ENCODE data around the gene NR2F1-AS1.
"Not testable (repeated sequence)": the region's sequence is repeated elsewhere in the genome, so short reads cannot be mapped to it uniquely, and the experiment has no call there.

NR2F1-AS1 gene

GRCh38 chr5:93510626-93511380, 70.2 kb downstream of the NR2F1-AS1 start:
- no peak for DNase-seq (ENCODE audit: low spot score)
- H3K27ac Mint-ChIP-seq: no peak overlapping the region
- no peak overlapping the region for H3K4me3 Mint-ChIP-seq
- no peaks in the 10 kb centered on the region for H3K9me3 Mint-ChIP-seq
- no peaks in the 10 kb centered on the region for H3K4me1 Mint-ChIP-seq (ENCODE audit: low read depth)
- H3K27me3 Mint-ChIP-seq (ENCODE audit: low read depth): no peaks in the 10 kb centered on the region
- no peaks in the 10 kb centered on the region for H3K36me3 Mint-ChIP-seq (ENCODE audit: low read depth)

DNA sequence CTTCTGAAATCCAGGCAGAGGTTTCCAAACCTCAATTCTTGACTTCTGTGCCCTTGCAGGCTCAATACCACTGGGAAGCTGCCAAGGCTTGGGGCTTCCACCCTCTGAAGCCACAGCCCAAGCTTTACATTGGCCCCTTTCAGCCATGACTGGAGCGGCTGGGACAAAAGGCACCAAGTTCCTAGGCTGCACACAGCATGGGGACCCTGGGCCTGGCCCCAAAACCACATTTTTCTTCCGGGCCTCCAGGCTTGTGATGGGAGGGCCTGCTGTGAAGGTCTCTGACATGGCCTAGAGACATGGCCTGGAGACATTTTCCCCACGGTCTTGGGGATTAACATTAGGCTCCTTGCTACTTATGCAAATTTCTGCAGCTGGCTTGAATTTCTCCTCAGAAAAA, 75.5 kb downstream of the NR2F1-AS1 start:
- H3K27ac Mint-ChIP-seq; H3K4me3 Mint-ChIP-seq; H3K9me3 Mint-ChIP-seq; DNase-seq (ENCODE audit: low spot score); H3K36me3 Mint-ChIP-seq (ENCODE audit: low read depth); H3K27me3 Mint-ChIP-seq (ENCODE audit: low read depth); H3K4me1 Mint-ChIP-seq (ENCODE audit: low read depth): not testable (repeated sequence)

- no peaks in the 10 kb centered on the region for H3K9me3 Mint-ChIP-seq
- no peak overlapping the region for H3K4me3 Mint-ChIP-seq
- no peaks in the 10 kb centered on the region for H3K27me3 Mint-ChIP-seq (ENCODE audit: low read depth)
- no peaks in the 10 kb centered on the region for H3K4me1 Mint-ChIP-seq (ENCODE audit: low read depth)
- H3K36me3 Mint-ChIP-seq (ENCODE audit: low read depth): no peaks in the 10 kb centered on the region
- no peak for DNase-seq (ENCODE audit: low spot score)
- no peak overlapping the region for H3K27ac Mint-ChIP-seq
These were observed 77.4 kb downstream of the NR2F1-AS1 start for GRCh38 chr5:93503598-93504067.

DNA sequence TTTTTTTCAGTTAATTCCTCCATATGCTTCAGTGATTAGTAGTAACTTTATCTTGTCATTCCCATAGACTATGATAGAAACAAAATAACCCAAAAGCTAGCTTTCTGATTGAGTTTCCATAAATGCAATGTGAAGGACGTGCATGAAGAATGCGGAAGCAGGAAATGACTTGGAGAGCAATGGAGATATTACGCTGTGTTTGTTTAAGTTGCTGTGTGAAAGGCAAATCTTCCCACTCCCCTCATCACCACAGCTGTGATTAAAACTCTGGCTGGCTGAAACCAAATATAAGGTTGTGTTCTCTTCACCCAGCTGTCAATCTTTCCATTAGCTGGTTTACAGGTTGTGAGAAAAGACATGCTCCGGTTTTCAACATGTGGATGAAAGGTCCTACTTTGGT, 83.9 kb downstream of the NR2F1-AS1 start:
- no peaks in the 10 kb centered on the region for H3K4me1 Mint-ChIP-seq (ENCODE audit: low read depth)
- H3K9me3 Mint-ChIP-seq: no peaks in the 10 kb centered on the region
- H3K36me3 Mint-ChIP-seq (ENCODE audit: low read depth): no peaks in the 10 kb centered on the region
- no peak overlapping the region for H3K4me3 Mint-ChIP-seq
- no peaks in the 10 kb centered on the region for H3K27me3 Mint-ChIP-seq (ENCODE audit: low read depth)
- DNase-seq (ENCODE audit: low spot score): no peak
- H3K27ac Mint-ChIP-seq: no peak overlapping the region

DNA sequence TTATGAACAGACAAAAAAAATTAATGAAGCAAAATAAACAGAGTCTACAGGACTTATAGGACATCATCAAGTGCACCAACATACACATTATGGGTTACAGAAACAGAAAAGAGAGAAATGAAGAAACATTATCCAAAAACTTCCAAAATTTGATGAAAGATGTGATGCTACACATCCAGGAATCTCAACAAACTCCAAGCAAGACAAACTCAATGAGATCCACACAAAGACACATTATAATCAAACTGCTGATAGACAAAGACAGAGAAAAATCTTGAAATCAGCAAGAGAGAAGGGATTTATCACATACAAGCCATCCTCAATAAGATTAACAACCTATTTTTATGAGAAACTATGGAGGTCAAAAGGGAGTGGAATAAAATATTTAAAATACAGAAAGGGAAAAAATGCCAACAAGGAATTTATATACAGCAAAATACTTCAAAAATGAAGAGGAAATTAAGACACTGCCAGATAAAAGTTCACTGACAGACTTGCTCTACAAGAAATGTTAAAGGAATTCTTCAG, 101.0 kb downstream of the NR2F1-AS1 start:
- Mint-ChIP-seq H3K36me3 (ENCODE audit: low read depth) (no peaks in the 10 kb centered on the region), H3K27me3 (ENCODE audit: low read depth) (no peaks in the 10 kb centered on the region), H3K9me3 (peaks cover 5% of the 10 kb centered on the region), H3K4me3 (no peak overlapping the region), H3K4me1 (ENCODE audit: low read depth) (no peaks in the 10 kb centered on the region), H3K27ac (no peak overlapping the region)
- no peak for DNase-seq (ENCODE audit: low spot score)

DNA sequence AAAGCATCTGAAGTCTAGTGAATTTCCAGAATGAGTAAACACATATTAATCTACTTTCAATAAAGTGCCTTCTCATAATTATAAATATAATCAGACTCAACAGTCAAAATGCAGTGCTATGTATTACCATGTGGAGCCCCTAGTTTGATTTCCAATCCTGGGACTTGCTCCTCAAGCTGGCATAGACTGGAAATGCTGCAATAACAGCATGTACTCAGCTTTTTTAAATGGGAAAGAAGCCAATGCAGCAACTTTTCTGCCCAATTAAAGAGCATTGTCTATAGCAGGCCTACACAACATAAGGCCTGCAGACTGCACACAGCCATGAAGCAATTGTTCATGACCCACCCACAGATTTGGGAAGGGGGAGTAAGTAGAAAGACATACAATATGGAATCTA, 103.2 kb downstream of the NR2F1-AS1 start:
- H3K27ac Mint-ChIP-seq: no peak overlapping the region
- peaks cover 4% of the 10 kb centered on the region for H3K9me3 Mint-ChIP-seq
- no peaks in the 10 kb centered on the region for H3K36me3 Mint-ChIP-seq (ENCODE audit: low read depth)
- H3K4me3 Mint-ChIP-seq: no peak overlapping the region
- no peaks in the 10 kb centered on the region for H3K27me3 Mint-ChIP-seq (ENCODE audit: low read depth)
- DNase-seq (ENCODE audit: low spot score): no peak
- no peaks in the 10 kb centered on the region for H3K4me1 Mint-ChIP-seq (ENCODE audit: low read depth)

- Mint-ChIP-seq H3K36me3 (ENCODE audit: low read depth) (no peaks in the 10 kb centered on the region), H3K4me1 (ENCODE audit: low read depth) (no peaks in the 10 kb centered on the region), H3K27ac (no peak overlapping the region), H3K4me3 (no peak overlapping the region), H3K27me3 (ENCODE audit: low read depth) (no peaks in the 10 kb centered on the region), H3K9me3 (peaks cover 4% of the 10 kb centered on the region)
- no peak for DNase-seq (ENCODE audit: low spot score)
These were observed 104.7 kb downstream of the NR2F1-AS1 start for GRCh38 chr5:93476251-93476742.

DNA sequence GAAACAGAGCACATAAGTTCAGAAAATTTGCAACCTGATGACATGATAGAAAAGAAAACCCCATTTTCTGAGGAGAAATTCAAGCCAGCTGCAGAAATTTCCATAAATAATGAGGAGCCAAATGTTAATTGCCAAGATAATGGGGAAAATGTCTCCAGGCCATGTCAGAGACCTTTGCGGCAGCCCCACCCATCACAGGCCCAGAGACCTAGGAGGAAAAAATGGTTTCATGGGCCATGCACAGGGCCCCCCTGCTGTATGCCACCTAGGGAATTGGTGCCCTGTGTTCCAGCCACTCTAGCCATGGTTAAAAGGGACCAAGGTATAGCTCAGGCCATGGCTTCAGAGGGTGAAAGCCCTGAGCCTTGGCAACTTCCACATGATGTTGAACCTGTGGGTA, 118.1 kb downstream of the NR2F1-AS1 start:
- peaks cover 32% of the 10 kb centered on the region for H3K9me3 Mint-ChIP-seq
- H3K4me3 Mint-ChIP-seq: no peak overlapping the region
- H3K27me3 Mint-ChIP-seq (ENCODE audit: low read depth): no peaks in the 10 kb centered on the region
- H3K4me1 Mint-ChIP-seq (ENCODE audit: low read depth): no peaks in the 10 kb centered on the region
- H3K27ac Mint-ChIP-seq: no peak overlapping the region
- no peaks in the 10 kb centered on the region for H3K36me3 Mint-ChIP-seq (ENCODE audit: low read depth)
- DNase-seq (ENCODE audit: low spot score): no peak

GRCh38 chr5:93461756-93462155, 119.3 kb downstream of the NR2F1-AS1 start:
- no peak overlapping the region for H3K4me3 Mint-ChIP-seq
- no peak overlapping the region for H3K27ac Mint-ChIP-seq
- H3K9me3 Mint-ChIP-seq: peaks cover 32% of the 10 kb centered on the region
- no peaks in the 10 kb centered on the region for H3K4me1 Mint-ChIP-seq (ENCODE audit: low read depth)
- no peak for DNase-seq (ENCODE audit: low spot score)
- no peaks in the 10 kb centered on the region for H3K36me3 Mint-ChIP-seq (ENCODE audit: low read depth)
- no peaks in the 10 kb centered on the region for H3K27me3 Mint-ChIP-seq (ENCODE audit: low read depth)

DNA sequence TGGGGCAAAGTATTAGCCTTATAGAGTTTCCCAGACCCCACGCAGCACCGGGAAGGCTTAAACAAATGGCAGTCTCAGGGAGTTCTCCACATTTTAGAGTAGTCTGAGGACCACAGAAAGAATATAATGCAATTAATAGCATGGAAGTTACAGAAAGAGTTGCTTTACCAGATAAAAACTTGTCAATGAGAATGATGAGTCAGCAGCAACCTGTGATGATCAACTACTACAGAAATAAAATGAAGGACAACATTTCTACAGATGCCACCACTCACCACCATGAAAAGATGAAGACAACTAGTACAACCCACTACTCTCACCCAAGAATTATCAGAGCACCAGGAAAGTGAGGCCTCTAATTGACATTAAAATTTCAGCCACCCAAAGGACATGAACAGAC, 120.7 kb downstream of the NR2F1-AS1 start:
- no peaks in the 10 kb centered on the region for H3K36me3 Mint-ChIP-seq (ENCODE audit: low read depth)
- peaks cover 30% of the 10 kb centered on the region for H3K9me3 Mint-ChIP-seq
- H3K27ac Mint-ChIP-seq: no peak overlapping the region
- H3K4me3 Mint-ChIP-seq: no peak overlapping the region
- DNase-seq (ENCODE audit: low spot score): no peak
- no peaks in the 10 kb centered on the region for H3K4me1 Mint-ChIP-seq (ENCODE audit: low read depth)
- no peaks in the 10 kb centered on the region for H3K27me3 Mint-ChIP-seq (ENCODE audit: low read depth)

DNA sequence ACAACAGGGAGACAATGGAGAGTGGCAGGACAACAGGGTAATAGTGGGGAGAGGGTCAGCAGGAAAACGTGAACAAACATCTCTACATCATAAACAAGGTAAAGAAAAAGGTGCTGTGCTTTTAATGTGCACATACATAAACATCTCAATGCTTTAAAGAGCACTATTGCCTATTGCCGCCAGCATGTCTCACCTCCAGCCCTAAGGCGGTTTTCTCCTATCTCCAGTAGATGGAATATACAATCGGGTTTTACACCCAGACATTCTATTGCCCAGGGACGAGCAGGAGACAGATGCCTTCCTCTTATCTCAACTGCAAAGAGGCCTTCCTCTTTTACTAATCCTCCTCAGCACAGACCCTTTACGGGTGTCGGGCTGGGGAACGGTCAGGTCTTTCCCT, 124.2 kb downstream of the NR2F1-AS1 start:
- H3K4me1 Mint-ChIP-seq (ENCODE audit: low read depth); H3K36me3 Mint-ChIP-seq (ENCODE audit: low read depth); H3K9me3 Mint-ChIP-seq; H3K4me3 Mint-ChIP-seq; DNase-seq (ENCODE audit: low spot score); H3K27me3 Mint-ChIP-seq (ENCODE audit: low read depth); H3K27ac Mint-ChIP-seq: not testable (repeated sequence)

- Mint-ChIP-seq H3K27me3 (ENCODE audit: low read depth) (no peaks in the 10 kb centered on the region), H3K36me3 (ENCODE audit: low read depth) (no peaks in the 10 kb centered on the region), H3K27ac (no peak overlapping the region), H3K4me3 (no peak overlapping the region), H3K4me1 (ENCODE audit: low read depth) (no peaks in the 10 kb centered on the region), H3K9me3 (peaks cover 3% of the 10 kb centered on the region)
- DNase-seq (ENCODE audit: low spot score): no peak
These were observed 126.1 kb downstream of the NR2F1-AS1 start for GRCh38 chr5:93454896-93455295.

DNA sequence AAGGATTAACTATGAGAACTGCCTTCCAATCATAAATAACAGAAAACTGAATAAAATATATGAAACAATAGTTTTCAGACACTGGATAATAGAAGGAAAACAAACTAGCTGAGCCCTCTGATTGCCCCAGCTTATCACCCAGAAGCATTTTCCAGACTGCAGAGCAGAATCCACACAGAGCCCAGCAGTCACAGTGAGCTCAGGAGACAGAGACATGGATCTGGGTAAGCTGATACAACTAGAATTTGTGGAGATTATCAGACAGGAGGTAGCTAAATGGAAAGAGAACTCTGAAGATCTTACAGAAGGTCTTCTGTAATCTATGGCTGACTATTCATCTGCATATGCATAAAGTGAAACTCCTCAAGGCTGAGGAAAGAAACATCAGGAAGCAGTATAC, 128.8 kb downstream of the NR2F1-AS1 start:
- H3K27me3 Mint-ChIP-seq (ENCODE audit: low read depth): no peaks in the 10 kb centered on the region
- H3K9me3 Mint-ChIP-seq: no peaks in the 10 kb centered on the region

DNA sequence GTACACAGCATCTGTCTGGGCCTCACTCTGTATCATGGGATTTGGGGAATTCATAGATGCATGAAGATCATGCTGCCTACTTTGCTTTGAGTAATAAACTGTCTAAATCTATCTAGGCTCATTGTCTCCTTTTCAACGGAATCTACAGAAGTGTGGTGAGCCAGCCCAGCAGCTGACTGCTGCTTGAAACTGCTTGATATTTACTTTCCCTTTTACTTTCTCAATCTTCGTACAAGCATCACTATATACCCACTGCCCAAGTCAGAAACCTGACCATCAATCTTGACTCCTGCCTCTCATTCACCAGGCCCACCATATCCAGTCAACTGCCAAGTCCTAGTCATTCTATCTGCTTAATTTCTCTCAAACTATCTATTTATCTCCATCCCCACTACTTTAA, 142.9 kb downstream of the NR2F1-AS1 start:
- DNase-seq (ENCODE audit: low spot score): no peak
- Mint-ChIP-seq H3K36me3 (ENCODE audit: low read depth) (no peaks in the 10 kb centered on the region), H3K27me3 (ENCODE audit: low read depth) (no peaks in the 10 kb centered on the region), H3K27ac (no peak overlapping the region), H3K9me3 (no peaks in the 10 kb centered on the region), H3K4me3 (no peak overlapping the region), H3K4me1 (ENCODE audit: low read depth) (no peaks in the 10 kb centered on the region)

More for the DNA sequence above, 128.8 kb downstream of the NR2F1-AS1 start:
- H3K4me1 Mint-ChIP-seq (ENCODE audit: low read depth): no peaks in the 10 kb centered on the region
- no peaks in the 10 kb centered on the region for H3K36me3 Mint-ChIP-seq (ENCODE audit: low read depth)
- H3K27ac Mint-ChIP-seq: no peak overlapping the region
- DNase-seq (ENCODE audit: low spot score): no peak
- H3K4me3 Mint-ChIP-seq: no peak overlapping the region

DNA sequence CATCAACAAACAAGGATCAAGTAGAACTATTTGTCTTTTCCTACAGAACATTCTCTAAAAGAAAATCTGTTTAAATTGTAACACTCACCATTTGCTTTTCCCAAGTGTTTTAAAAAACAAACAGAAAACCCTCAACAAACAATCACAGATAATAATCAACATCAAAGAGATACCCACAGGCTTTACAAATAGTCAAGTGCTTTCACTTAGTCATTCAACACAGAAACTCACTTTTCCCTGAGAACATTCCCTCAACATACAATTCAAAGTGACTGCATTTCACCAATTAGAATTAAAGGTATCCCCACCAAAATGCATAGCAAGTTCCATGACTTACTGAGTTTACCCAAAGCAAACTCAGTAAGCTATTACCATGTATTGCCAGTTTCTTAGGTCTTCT, 144.9 kb downstream of the NR2F1-AS1 start:
- Mint-ChIP-seq H3K36me3 (ENCODE audit: low read depth) (no peaks in the 10 kb centered on the region), H3K4me3 (no peak overlapping the region), H3K9me3 (no peaks in the 10 kb centered on the region), H3K27me3 (ENCODE audit: low read depth) (no peaks in the 10 kb centered on the region), H3K27ac (no peak overlapping the region), H3K4me1 (ENCODE audit: low read depth) (no peaks in the 10 kb centered on the region)
- no peak for DNase-seq (ENCODE audit: low spot score)

Data from T-helper 2 cell treated with Interferon-gamma antibody and Interleukin-4, amounts not matched to agents 5 μg/mL and 100 μg/mL, for 36 hours (primary cell).